CD4-positive, alpha-beta T cell treated with Interleukin-15 for 1 hour (primary cell): ENCODE data around the gene KCNC1.

Experiments used
- DNase-seq: peaks from one replicate; pipeline ENCODE4 v3.0.0-alpha.2; 2020

The KCNC1 gene

GRCh38 chr11:17716807-17717206 lies 17.8 kb upstream of the KCNC1 start:
- no peak for DNase-seq

GRCh38 chr11:17718015-17718414 lies 16.6 kb upstream of the KCNC1 start:
- DNase-seq: no peak

GRCh38 chr11:17718510-17718962 lies 16.0 kb upstream of the KCNC1 start:
- no peak for DNase-seq

GRCh38 chr11:17719028-17719937 lies 15.3 kb upstream of the KCNC1 start, which contains the start of gene MYOD1:
MYOD1 (plus strand) TSS chr11:17719571; CDS start chr11:17719783, 212 bp downstream.
- no peak for DNase-seq

GRCh38 chr11:17719938-17720795 lies 14.4 kb upstream of the KCNC1 start:
- no peak for DNase-seq

- DNase-seq: no peak
Observed at GRCh38 chr11:17720796-17721171, 13.8 kb upstream of the KCNC1 start.

- DNase-seq: no peak
Observed at GRCh38 chr11:17721242-17721999, 13.2 kb upstream of the KCNC1 start.

- DNase-seq: no peak
Observed at GRCh38 chr11:17722000-17722643, 12.5 kb upstream of the KCNC1 start.

GRCh38 chr11:17724020-17724908 lies 10.3 kb upstream of the KCNC1 start:
- no peak for DNase-seq

- no peak for DNase-seq
Observed at GRCh38 chr11:17725174-17725573, 9.4 kb upstream of the KCNC1 start.

GRCh38 chr11:17730137-17730536 lies 4.4 kb upstream of the KCNC1 start:
- DNase-seq: no peak

- peak; percentile 34 for DNase-seq
Observed at GRCh38 chr11:17730608-17731462, 3.7 kb upstream of the KCNC1 start.

GRCh38 chr11:17733261-17733660 lies 1.3 kb upstream of the KCNC1 start:
- DNase-seq: no peak

- DNase-seq: peak; percentile 8
Observed at GRCh38 chr11:17734986-17735817, 621 bp downstream of the KCNC1 start.

- no peak for DNase-seq
Observed at GRCh38 chr11:17735818-17736578, 1.4 kb downstream of the KCNC1 start.

GRCh38 chr11:17736579-17736893 lies 2.0 kb downstream of the KCNC1 start:
- no peak for DNase-seq

- no peak for DNase-seq
Observed at GRCh38 chr11:17736930-17737817, 2.6 kb downstream of the KCNC1 start.
